ENCODE results near the gene ZC2HC1C.

ZC2HC1C gene

DNA sequence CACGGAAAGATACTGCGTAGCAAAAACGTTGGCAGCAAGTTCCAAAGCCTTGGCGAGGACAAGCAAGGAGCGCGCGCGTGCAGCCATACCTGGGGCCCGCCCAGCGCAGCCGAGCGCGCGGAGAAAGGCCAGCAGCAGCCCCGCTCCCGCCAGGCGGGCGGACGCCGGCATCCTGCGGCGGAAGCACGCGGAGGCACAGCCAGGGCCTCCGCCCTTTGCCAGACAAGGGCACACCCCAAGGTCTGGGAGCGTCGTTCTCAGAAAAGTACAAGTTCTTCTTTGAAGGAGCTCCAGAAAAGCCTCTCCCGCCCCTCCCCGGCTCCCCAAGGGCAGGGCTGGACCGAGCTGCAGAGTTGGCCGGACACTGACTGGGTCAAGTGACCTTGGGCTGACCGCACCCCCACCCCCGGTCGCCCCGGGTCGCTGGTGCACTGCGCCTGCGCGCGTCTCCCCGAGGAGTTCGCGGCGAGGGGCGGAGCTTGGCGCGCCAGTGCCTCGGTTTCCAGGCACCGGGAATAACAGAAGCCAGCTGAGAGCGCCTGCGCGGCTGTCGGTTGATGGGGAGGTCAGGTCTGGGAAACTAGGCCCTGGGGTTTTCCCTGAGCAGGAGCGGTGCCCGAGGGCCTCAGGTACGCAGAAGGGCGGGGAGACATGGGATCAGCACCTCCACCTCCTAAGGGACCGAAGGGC is at the start of gene ZC2HC1C:
Gene ZC2HC1C (plus strand): TSS at position 521 of the 690 bp plus-strand sequence. CDS start 933 bp downstream, outside the sequence.
- peak; percentile 85 for DNase-seq

- DNase-seq = no peak
Observed at GRCh38 chr14:75022655-75023054, 46.8 kb upstream of the ZC2HC1C start.

DNA sequence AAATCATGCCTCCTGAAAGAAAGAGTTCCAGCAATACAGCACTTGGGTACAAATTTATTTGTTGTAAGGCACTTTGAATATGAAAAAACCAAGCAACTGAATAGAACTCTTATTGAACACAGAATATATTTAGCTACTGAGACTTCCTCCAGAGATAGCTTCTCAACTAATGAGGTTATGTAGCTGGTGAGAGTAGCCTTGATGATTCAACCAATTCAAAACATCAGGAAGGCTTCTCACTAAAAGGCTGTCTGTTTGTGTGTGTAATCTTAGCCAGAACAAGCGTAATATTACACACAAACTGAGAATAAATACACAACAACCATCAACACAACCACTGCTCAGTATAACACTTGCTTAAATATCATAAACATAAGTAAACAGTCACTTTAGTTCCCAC is 46.3 kb upstream of the ZC2HC1C start:
- no peak for DNase-seq

GRCh38 chr14:75025082-75025481 is 44.4 kb upstream of the ZC2HC1C start:
- no peak for DNase-seq

DNA sequence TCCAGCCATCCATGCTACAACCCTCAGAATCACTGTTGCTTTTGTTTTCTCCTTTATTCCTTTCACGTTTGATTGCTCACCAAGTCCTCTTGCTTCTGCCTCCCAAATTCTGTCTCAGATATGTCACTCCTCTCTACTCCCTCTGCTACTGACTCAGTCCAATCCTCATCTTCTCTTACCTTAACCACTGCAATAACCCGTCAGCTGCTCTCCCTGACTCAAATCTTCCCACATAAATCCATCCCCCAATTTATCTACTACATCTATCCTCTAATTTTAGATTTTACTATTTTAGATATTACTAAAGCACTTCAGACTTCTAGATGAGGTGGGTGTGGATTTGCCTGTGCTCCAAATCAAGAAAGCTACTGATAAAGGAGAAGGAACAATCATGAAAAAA is 43.6 kb upstream of the ZC2HC1C start:
- DNase-seq = no peak

DNA sequence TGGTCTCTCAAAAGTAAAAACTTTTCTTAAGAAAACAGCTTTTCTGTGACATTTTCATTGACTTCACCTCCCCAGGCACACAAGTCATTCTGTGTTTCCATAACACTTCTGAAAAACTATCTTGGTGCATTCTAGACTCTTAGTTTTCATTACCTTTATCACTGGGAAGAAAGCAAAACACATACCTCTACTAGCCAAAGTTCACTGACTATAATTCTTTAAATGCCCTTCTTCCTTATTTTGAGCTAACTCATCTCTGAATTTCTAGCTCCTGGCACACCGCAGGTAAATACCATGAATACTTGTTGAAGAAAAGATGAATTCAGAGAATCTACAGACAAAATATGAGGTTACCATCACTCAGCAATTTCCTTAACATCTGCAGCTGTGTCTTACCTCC is 39.3 kb upstream of the ZC2HC1C start:
- DNase-seq = no peak

DNA sequence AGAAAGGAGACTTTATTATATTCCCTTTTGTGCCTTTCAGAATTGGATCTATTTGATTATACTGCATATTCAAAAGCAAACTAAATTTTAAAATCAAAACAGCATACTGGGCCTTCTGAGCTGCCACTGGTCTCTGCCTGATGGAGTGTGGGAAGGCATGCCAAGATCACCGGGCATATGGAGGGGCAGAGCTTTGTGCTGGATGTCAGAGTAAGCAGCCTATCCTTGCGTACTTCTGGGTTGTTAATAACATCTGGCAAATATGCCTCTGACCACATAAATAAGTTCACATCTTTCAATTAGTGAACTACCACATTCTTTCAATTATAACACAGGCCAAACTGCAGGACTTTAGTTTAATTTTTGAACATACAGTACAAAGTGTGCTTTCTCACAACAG is 36.5 kb upstream of the ZC2HC1C start:
- no peak for DNase-seq

GRCh38 chr14:75040507-75040906 is 28.9 kb upstream of the ZC2HC1C start:
- DNase-seq = no peak

DNA sequence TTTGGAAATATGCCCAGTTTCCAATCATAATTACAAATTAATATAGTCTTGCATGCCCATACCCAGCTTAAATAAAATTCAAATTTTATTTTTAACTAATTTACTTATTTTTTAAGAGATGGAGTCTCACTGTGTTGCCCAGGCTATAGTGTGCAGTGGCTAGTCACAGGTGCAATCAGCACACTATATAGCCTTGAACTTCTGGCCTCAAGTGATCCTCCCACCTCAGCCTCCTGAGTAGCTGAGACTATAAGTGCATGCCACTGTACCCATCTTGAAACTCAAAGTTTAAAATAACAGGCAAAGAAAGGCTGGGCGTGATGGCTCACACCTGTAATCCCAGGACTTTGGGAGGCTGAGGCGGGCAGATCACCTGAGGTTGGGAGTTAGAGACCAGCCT is 28.5 kb upstream of the ZC2HC1C start:
- DNase-seq = no peak

GRCh38 chr14:75041613-75042012 is 27.8 kb upstream of the ZC2HC1C start:
- DNase-seq = no peak

GRCh38 chr14:75042035-75042434 is 27.4 kb upstream of the ZC2HC1C start:
- no peak for DNase-seq

DNA sequence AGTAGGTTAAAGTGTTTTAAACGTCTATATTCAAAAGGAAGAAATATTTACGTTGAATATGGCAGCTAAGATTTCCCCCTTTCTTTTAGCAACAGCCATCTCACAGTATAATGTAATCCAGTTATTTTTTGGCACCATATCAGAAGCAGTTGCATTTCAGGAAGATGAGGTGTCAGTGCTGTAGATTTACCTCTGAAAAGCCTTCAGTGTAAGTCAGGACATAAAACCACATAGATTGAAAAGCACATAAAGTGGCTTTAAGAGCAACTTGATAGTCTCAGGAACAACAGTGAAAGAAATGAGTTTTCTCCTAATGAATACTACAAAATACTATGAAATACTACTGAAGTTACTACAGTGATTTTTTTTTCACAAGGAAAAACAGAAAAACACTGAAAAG is 25.1 kb upstream of the ZC2HC1C start:
- DNase-seq = no peak

- DNase-seq = no peak
Observed at GRCh38 chr14:75044752-75045151, 24.7 kb upstream of the ZC2HC1C start.

- DNase-seq = no peak
Observed at GRCh38 chr14:75046275-75046674, 23.2 kb upstream of the ZC2HC1C start.

DNA sequence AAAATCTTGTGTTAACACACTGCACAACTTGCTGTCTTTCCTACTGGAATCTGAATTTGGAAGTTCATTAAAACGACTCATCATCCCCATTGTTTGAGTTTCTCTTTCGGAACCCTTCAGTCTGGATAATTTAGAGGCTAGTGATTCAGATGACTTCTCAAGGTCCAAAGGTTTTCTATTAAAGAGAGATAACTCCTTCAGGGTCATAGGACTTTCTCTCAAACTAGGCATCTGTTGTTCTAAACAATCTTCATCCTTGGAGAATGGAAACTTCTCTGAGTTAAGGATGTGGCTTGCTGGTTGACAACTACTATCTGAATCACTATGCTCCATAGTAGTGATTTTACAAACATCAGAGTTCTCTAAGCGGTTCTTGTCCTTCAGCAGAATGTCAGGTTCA is 22.5 kb upstream of the ZC2HC1C start:
- DNase-seq = no peak

DNA sequence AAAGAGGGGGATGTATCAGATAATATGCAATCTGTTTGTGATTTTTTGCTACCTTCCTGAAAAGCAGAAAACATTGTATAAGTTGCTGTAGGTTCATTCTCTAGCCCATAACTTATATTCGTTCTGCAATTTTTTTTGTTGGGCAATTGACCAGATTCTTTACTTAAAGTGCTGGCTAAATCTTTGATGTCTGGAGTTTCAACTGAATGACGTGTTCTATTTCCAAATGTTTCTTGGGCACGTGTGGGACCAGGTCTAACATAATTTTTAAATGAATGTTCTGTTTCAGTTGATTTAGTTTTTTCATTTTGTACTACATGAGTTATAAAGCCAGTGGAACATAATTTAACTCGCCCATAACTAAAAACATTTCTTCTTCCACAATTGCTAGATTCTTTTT is 21.9 kb upstream of the ZC2HC1C start:
- DNase-seq = no peak

GRCh38 chr14:75048101-75048500 is 21.3 kb upstream of the ZC2HC1C start:
- no peak for DNase-seq

GRCh38 chr14:75049136-75049535 is 20.3 kb upstream of the ZC2HC1C start:
- DNase-seq = no peak

- DNase-seq = no peak
Observed at GRCh38 chr14:75049731-75050201, 19.7 kb upstream of the ZC2HC1C start.

- DNase-seq = peak; percentile 92
Observed at GRCh38 chr14:75050852-75051555, 18.4 kb upstream of the ZC2HC1C start, which contains the start of gene MLH3. TSS of gene MLH3 (minus strand) at chr14:75051467. CDS start at chr14:75049655, 1,812 bp downstream.

GRCh38 chr14:75051556-75051899 is 17.9 kb upstream of the ZC2HC1C start:
- no peak for DNase-seq

GRCh38 chr14:75053396-75054291 is 15.8 kb upstream of the ZC2HC1C start:
- no peak for DNase-seq

DNA sequence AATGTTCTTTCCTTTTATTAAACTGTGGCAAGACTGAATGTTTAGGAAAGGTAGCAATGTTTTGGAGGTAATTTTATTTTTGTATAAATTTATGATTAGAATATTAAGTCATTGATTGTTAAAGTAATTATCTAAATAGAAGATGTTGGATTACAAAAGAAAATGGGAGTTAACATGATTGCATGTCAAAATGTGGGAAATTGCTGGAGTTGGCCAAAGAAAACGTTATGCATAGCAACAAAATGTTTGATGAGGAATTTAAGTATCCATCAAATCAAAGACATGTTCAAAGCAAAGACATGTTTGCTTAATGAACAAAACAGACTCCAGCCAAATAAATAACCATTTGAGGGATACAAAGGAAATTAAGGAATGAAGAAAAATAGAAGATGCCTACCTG is 15.0 kb upstream of the ZC2HC1C start:
- DNase-seq = no peak

DNA sequence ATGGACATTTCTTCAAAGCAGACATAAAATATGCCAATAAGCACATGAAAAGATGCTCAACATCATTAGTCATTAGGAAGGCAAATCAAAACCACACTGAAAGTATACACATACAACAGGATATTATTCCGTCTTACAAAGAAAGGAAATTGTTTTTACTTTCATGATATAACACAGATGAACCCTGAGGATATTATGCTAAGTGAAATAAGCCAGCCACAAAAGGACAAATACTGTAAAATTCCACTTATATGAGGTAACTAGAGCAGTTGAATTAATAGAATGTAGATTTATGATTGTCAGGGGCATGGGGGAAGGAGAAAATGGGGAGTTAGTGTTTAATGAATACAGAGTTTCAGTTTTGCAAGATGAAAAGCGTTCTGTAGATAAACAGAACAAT is 9.8 kb upstream of the ZC2HC1C start:
- no peak for DNase-seq

Measured in activated effector memory CD4-positive, alpha-beta T cell treated with anti-CD3 and anti-CD28 coated beads, Interleukin-2, amount 50 U/mL, for 16 hours (primary cell).